CD4-positive, CD25-positive, alpha-beta regulatory T cell (primary cell): ENCODE data around the gene IFFO2. TPM values are rescaled to one million over a fixed set of nuclear protein-coding genes. Genes with fewer than 3 reads are reported as not detected.

Experiments used
- ATAC-seq, 2 donors: fragments of 150-1000 bp; cut with Tn5 transposase; one replicate each; pipeline ENCODE4 v1.10.0; 2021; ENCODE audit warnings: low read depth in 2 of 2, moderate number of reproducible peaks in 2 of 2, moderate library complexity in 1 of 2
- DNase-seq, 3 donors: peaks; one replicate each; pipeline versions ENCODE4 v3.0.0 to v3.0.0-alpha.2; 2012 to 2022; ENCODE audit warnings: mixed read lengths in 1 of 3
- H3K27ac ChIP-seq: one replicate; pipeline ENCODE4 v1.7.0; 2013; ENCODE audit warnings: mild to moderate bottlenecking, low read length; ENCODE audit not compliant: insufficient read depth, poor library complexity, severe bottlenecking
- H3K27me3 ChIP-seq: one replicate; pipeline ENCODE4 v1.7.0; 2013; ENCODE audit warnings: low read length; ENCODE audit not compliant: control insufficient read depth, insufficient read depth
- H3K36me3 ChIP-seq: one replicate; pipeline ENCODE4 v1.7.0; 2013; ENCODE audit warnings: mild to moderate bottlenecking, low read length, moderate library complexity; ENCODE audit not compliant: control insufficient read depth, insufficient read depth
- H3K4me1 ChIP-seq: 2 replicates; pipeline ENCODE4 v1.7.0; 2013; ENCODE audit warnings: mild to moderate bottlenecking, low read length; ENCODE audit not compliant: insufficient read depth, control insufficient read depth, poor library complexity, severe bottlenecking
- H3K4me3 ChIP-seq: one replicate; pipeline ENCODE4 v1.7.0; 2013; ENCODE audit warnings: low read depth, mild to moderate bottlenecking, low read length, moderate library complexity
- H3K9me3 ChIP-seq, 2 experiments: 1 replicate in 1 of 2; 2 replicates in 1 of 2; pipeline ENCODE4 v1.7.0; 2013; ENCODE audit warnings: low read length in 2 of 2, mild to moderate bottlenecking in 1 of 2, moderate library complexity in 1 of 2; ENCODE audit not compliant: control insufficient read depth in 2 of 2
- H3K27ac Mint-ChIP-seq, 3 donors: one replicate each; pipeline ENCODE4 v1.8.0; 2020 to 2022; ENCODE audit warnings: mild to moderate bottlenecking in 3 of 3, mixed read lengths in 3 of 3, moderate library complexity in 2 of 3
- H3K27me3 Mint-ChIP-seq: one replicate; pipeline ENCODE4 v1.8.0; 2022; ENCODE audit warnings: mild to moderate bottlenecking, mixed read lengths
- H3K36me3 Mint-ChIP-seq: one replicate; pipeline ENCODE4 v1.8.0; 2020; ENCODE audit warnings: mixed read lengths
- H3K4me1 Mint-ChIP-seq, 4 donors: one replicate each; pipeline ENCODE4 v1.8.0; 2020 to 2022; ENCODE audit warnings: mixed read lengths in 4 of 4, mild to moderate bottlenecking in 1 of 4
- H3K4me3 Mint-ChIP-seq, 4 donors: one replicate each; pipeline ENCODE4 v1.8.0; 2020 to 2022; ENCODE audit warnings: mild to moderate bottlenecking in 4 of 4, mixed read lengths in 4 of 4, moderate library complexity in 3 of 4
- H3K9me3 Mint-ChIP-seq, 7 donors: one replicate each; pipeline ENCODE4 v1.8.0; 2020 to 2022; ENCODE audit warnings: mixed read lengths in 7 of 7, mild to moderate bottlenecking in 3 of 7, moderate library complexity in 2 of 7
- polyA plus RNA-seq, 4 donors: library from polyadenylated mRNA; unstranded; fragments of 300-500 nt; fragmentation: Illumina TruSeq; gene quantifications; one replicate each; pipeline ENCODE4 v1.2.3, GENCODE V29; 2021
- total RNA-seq: library from RNA; stranded (reverse); gene quantifications from one replicate; pipeline ENCODE4 v1.2.3, GENCODE V29; 2022

Gene IFFO2
- total and polyA plus RNA-seq, 5 donors from 2014 or later, result 1.4 to 101 (median 3.0) TPM

DNA sequence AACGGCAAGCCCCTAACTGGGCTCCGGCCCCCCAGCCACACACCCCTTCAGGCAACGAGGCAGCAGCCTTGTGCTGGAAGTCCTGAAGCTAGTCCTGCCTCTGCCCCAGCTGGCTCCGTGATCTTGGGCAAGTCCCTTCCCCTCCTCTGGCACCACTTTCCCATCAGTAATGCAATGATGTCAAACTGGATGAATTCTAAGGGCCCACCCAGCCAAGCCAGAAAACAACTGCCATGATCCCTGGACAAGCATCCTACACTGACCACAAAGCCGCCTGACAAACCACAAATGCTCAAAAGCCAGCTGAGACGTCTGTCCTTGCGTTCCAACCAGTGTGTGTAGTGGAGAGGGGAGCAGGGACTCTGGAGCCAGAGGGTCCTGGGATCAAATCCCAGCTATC lies 26.8 kb downstream of the IFFO2 start:
- H3K27ac Mint-ChIP-seq, result peak overlapping the region; percentile 70 to 91 (median 88)
- Histone ChIP-seq H3K4me1 (peaks cover 97% of the 10 kb centered on the region), H3K36me3 (no peaks in the 10 kb centered on the region), H3K4me3 (no peak overlapping the region), H3K27me3 (no peaks in the 10 kb centered on the region), H3K27ac (peak overlapping the region; percentile 24), H3K9me3 (no peaks in the 10 kb centered on the region)
- peaks cover 10 to 92% (median 62%) of the 10 kb centered on the region in 4 donors for H3K4me1 Mint-ChIP-seq
- H3K27me3 Mint-ChIP-seq, result no peaks in the 10 kb centered on the region
- peaks cover 3% of the 10 kb centered on the region for H3K36me3 Mint-ChIP-seq
- DNase-seq, result no peak
- no peak for ATAC-seq
- H3K4me3 Mint-ChIP-seq, result peak overlapping the region in 3 of 4 donors; percentile 69 to 83 (median 76)
- no peaks in the 10 kb centered on the region for H3K9me3 Mint-ChIP-seq

DNA sequence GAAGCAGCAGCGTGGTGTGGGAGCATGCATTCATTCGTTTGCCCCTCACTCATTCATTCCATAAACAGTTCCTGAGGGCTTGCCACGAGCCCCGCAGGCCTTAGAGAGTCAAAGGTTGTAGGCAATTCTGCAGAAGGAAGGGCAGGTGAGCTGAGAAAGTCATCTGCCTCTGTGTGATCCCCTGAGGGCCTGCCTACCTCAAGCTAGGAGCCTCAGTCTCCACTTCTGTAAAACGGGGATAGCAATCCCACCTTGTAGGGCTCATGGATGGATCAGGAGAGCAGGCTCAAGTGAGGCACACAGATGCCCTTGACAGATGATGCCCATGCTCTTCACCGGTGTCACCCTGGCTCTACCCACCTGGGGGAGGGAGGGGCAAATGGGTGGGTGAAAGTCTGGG lies 27.5 kb downstream of the IFFO2 start:
- Mint-ChIP-seq H3K4me3 (peak overlapping the region; percentile 53 to 95 (median 86)), H3K9me3 (no peaks in the 10 kb centered on the region), H3K4me1 (peaks cover 5 to 93% (median 60%) of the 10 kb centered on the region in 4 donors), H3K27me3 (no peaks in the 10 kb centered on the region), H3K27ac (peak overlapping the region; percentile 68 to 98 (median 89)), H3K36me3 (peaks cover 3% of the 10 kb centered on the region)
- Histone ChIP-seq H3K36me3 (no peaks in the 10 kb centered on the region), H3K27me3 (no peaks in the 10 kb centered on the region), H3K4me1 (peaks cover 97% of the 10 kb centered on the region), H3K27ac (no peak overlapping the region), H3K9me3 (no peaks in the 10 kb centered on the region), H3K4me3 (no peak overlapping the region)
- ATAC-seq, result no peak
- no peak for DNase-seq

- DNase-seq (no peak), ATAC-seq (no peak)
- Mint-ChIP-seq H3K9me3 (no peaks in the 10 kb centered on the region), H3K4me3 (peak overlapping the region; percentile 80 to 95 (median 86)), H3K4me1 (peaks cover 9 to 95% (median 61%) of the 10 kb centered on the region in 4 donors), H3K36me3 (peaks cover 3% of the 10 kb centered on the region), H3K27ac (peak overlapping the region; percentile 89 to 98 (median 91)), H3K27me3 (no peaks in the 10 kb centered on the region)
- peaks cover 97% of the 10 kb centered on the region for H3K4me1 ChIP-seq
- no peaks in the 10 kb centered on the region for H3K36me3 ChIP-seq
- H3K4me3 ChIP-seq, result peak overlapping the region; percentile 51
- H3K9me3 ChIP-seq, result no peaks in the 10 kb centered on the region
- H3K27ac ChIP-seq, result peak overlapping the region; percentile 89
- no peaks in the 10 kb centered on the region for H3K27me3 ChIP-seq
Measured at GRCh38 chr1:18928406-18928805, 28.1 kb downstream of the IFFO2 start.

GRCh38 chr1:18927654-18928272 lies 28.7 kb downstream of the IFFO2 start:
- H3K27me3 Mint-ChIP-seq, result no peaks in the 10 kb centered on the region
- peak in 2 of 3 donors; percentile 63 to 81 for DNase-seq
- peaks cover 12 to 95% (median 63%) of the 10 kb centered on the region in 4 donors for H3K4me1 Mint-ChIP-seq
- H3K9me3 Mint-ChIP-seq, result no peaks in the 10 kb centered on the region
- peak overlapping the region; percentile 67 for H3K4me3 ChIP-seq
- no peaks in the 10 kb centered on the region for H3K36me3 ChIP-seq
- peaks cover 98% of the 10 kb centered on the region for H3K4me1 ChIP-seq
- ATAC-seq, result peak; percentile 39 to 47
- H3K36me3 Mint-ChIP-seq, result peaks cover 3% of the 10 kb centered on the region
- peak overlapping the region; percentile 89 to 98 (median 91) for H3K27ac Mint-ChIP-seq
- H3K27me3 ChIP-seq, result no peaks in the 10 kb centered on the region
- H3K27ac ChIP-seq, result peak overlapping the region; percentile 89
- peak overlapping the region; percentile 80 to 95 (median 86) for H3K4me3 Mint-ChIP-seq
- H3K9me3 ChIP-seq, result no peaks in the 10 kb centered on the region

DNA sequence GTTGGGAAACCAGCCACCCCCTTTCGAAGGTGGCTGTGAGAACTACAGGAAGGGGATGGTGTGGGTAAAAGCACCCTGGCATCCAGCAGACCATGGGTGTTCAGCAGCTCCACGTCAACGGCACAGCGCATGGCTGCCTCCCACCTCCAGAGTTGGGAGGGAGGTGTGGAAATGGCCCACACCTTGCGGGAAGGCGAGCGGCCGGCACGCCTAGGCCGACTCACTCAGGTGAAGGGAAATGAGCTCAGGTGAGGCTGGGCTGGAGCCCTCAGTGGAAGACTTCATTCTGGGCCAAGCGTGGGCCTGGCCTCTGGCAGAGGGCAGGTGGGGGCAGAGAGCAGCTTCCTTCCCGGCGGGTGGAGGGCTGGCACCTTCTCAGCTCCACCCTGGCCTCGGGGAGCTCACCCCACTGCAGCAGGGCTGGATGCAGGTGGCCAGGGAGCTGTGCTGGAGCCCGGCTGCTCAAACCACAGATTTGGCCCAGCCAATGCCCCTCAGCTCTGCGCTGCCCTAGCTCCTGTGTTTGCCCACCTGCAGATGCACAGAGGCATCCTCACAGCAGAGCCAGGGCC lies 29.3 kb downstream of the IFFO2 start:
- Mint-ChIP-seq H3K4me3 (peak overlapping the region; percentile 80 to 95 (median 86)), H3K4me1 (peaks cover 12 to 95% (median 58%) of the 10 kb centered on the region in 4 donors)

DNA sequence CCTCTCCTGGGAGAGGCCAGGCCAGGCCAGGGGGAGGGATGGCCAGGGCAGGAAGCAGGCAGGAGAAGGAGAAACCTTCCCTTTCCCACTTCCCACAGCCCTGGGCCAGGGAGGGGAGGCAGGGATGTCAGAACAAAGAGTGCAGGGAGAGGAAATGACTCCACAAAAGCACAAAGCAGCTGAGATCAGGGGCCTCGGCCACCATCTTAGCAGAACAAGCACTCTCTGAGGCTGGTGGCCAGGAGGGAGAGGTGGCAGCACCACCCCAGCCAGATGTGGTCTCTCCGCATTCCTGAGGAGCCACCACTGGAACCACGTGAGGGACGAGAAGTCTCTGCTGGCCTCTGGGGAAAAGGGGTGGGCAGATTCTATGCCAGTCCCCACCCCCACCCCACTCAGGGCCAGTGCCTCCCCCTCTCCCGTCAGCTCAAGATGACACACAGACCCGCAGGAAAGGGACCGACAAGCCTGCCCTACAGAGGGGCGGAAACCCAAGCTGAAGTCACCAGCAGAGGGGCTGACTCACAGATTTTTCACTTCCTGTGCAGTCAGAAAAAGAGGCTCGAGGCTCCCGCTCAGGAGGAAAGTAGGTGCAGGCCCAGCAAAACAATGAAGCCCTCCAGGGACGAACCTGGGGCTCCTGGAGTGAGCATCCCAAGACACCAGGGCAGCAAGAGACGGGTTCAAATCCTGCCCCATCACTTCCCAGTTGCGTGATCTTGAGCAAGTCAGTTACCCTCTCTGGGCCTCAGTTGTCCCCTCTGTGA lies 30.0 kb downstream of the IFFO2 start:
- Histone ChIP-seq H3K36me3 (no peaks in the 10 kb centered on the region), H3K4me3 (peak overlapping the region; percentile 67), H3K4me1 (peaks cover 100% of the 10 kb centered on the region), H3K27ac (peak overlapping the region; percentile 89), H3K27me3 (no peaks in the 10 kb centered on the region), H3K9me3 (no peaks in the 10 kb centered on the region)
- Mint-ChIP-seq H3K4me3 (peak overlapping the region; percentile 80 to 95 (median 86)), H3K9me3 (no peaks in the 10 kb centered on the region), H3K36me3 (peaks cover 3% of the 10 kb centered on the region), H3K27me3 (no peaks in the 10 kb centered on the region), H3K4me1 (peaks cover 12 to 93% (median 52%) of the 10 kb centered on the region in 4 donors), H3K27ac (peak overlapping the region; percentile 91 to 98 (median 94))
- ATAC-seq, result peak; percentile 89 to 90
- peak; percentile 71 to 95 (median 80) for DNase-seq

More for the DNA sequence above, 29.3 kb downstream of the IFFO2 start:
- no peaks in the 10 kb centered on the region for H3K27me3 Mint-ChIP-seq
- Histone ChIP-seq H3K4me1 (peaks cover 100% of the 10 kb centered on the region), H3K27ac (peak overlapping the region; percentile 89), H3K36me3 (no peaks in the 10 kb centered on the region), H3K27me3 (no peaks in the 10 kb centered on the region), H3K9me3 (no peaks in the 10 kb centered on the region), H3K4me3 (peak overlapping the region; percentile 67)
- H3K27ac Mint-ChIP-seq, result peak overlapping the region; percentile 91 to 98 (median 94)
- peaks cover 3% of the 10 kb centered on the region for H3K36me3 Mint-ChIP-seq
- DNase-seq, result peak in 2 of 3 donors; percentile 25 to 70
- H3K9me3 Mint-ChIP-seq, result no peaks in the 10 kb centered on the region
- ATAC-seq, result peak; percentile 17 to 22

DNA sequence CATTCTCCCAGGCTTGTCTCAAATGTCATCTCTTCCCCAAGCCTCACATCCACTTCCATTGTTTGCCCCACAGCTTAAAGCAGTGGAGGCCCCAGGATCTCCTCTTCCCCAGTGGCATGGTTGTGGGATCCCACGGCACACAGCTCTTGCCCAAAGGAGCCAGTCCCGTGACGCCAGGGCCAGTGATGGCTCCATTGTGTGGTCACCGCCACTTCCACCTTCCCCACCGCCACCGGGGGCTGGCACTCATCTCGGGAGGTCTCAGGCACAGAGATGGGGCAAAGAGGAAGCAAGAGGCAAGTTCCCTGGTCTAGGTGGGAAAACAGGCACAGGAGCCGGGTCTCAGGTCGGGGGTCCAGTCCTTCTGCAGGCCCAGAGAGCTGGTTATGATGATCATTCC lies 31.2 kb downstream of the IFFO2 start:
- Mint-ChIP-seq H3K27ac (peak overlapping the region; percentile 61 to 92 (median 86)), H3K36me3 (peaks cover 3% of the 10 kb centered on the region), H3K9me3 (no peaks in the 10 kb centered on the region), H3K4me1 (peaks cover 12 to 84% (median 43%) of the 10 kb centered on the region in 4 donors), H3K27me3 (no peaks in the 10 kb centered on the region), H3K4me3 (peak overlapping the region in 3 of 4 donors; percentile 43 to 83 (median 67))
- H3K27me3 ChIP-seq, result no peaks in the 10 kb centered on the region
- no peak overlapping the region for H3K4me3 ChIP-seq
- DNase-seq, result no peak
- no peaks in the 10 kb centered on the region for H3K9me3 ChIP-seq
- ATAC-seq, result no peak
- peaks cover 88% of the 10 kb centered on the region for H3K4me1 ChIP-seq
- H3K27ac ChIP-seq, result no peak overlapping the region
- H3K36me3 ChIP-seq, result peaks cover 11% of the 10 kb centered on the region
